PC-3 (cell line): Measurements from ENCODE around the gene PTBP2. TPM values are rescaled to one million over a fixed set of nuclear protein-coding genes. Genes with fewer than 3 reads are reported as not detected.

Experiments
- ATAC-seq: fragments of 200-7000 bp; cut with Tn5 transposase; 2 replicates; pipeline ENCODE4 v1.9.1; 2020; ENCODE audit warnings: mild to moderate bottlenecking, moderate library complexity
- BruUV-seq: library from RNA; stranded (reverse); fragments of 400-500 nt; replicated peaks from 2 replicates; lab custom pipeline; 2021; lab: Mats Ljungman, UMichigan
- CTCF ChIA-PET: fragments of 300-600 bp; sonication (Branson Sonifier 250); formaldehyde crosslinking; loops from one replicate; lab custom pipeline; 2022; ENCODE audit warnings: antibody characterized with exemption; lab: Charles Lee
- POLR2A ChIA-PET: fragments of 300-600 bp; sonication (Branson Sonifier 250); formaldehyde crosslinking; loops from one replicate; lab custom pipeline; 2022; ENCODE audit warnings: antibody characterized with exemption; ENCODE audit not compliant: unreplicated experiment; lab: Charles Lee
- DNase-seq: peaks from one replicate; pipeline ENCODE4 v3.0.0-alpha.2; 2015
- H2AFZ ChIP-seq: fragments of 300-600 bp; sonication (generic); 2 replicates; pipeline ENCODE4 v1.6.0; 2016; ENCODE audit warnings: antibody characterized with exemption, low read length
- H3F3A ChIP-seq: fragments of 300-600 bp; sonication (generic); one replicate; pipeline ENCODE4 v1.6.0; 2017; ENCODE audit warnings: antibody characterized with exemption, low read length, control low read depth, mild to moderate bottlenecking; ENCODE audit not compliant: unreplicated experiment
- H3K27ac ChIP-seq: fragments of 300-600 bp; sonication (generic); 2 replicates; pipeline ENCODE4 v1.5.1; 2016; ENCODE audit warnings: mild to moderate bottlenecking, low read length
- H3K27me3 ChIP-seq: fragments of 300-600 bp; sonication (generic); 2 replicates; pipeline ENCODE4 v1.6.1; 2016; ENCODE audit warnings: low read length, mixed read lengths
- H3K36me3 ChIP-seq: fragments of 300-600 bp; sonication (generic); 2 replicates; pipeline ENCODE4 v1.6.1; 2016; ENCODE audit warnings: low read depth, mixed run types, low read length, mixed read lengths
- H3K4me1 ChIP-seq: fragments of 300-600 bp; sonication (generic); 2 replicates; pipeline ENCODE4 v1.5.1; 2016; ENCODE audit warnings: low read length; ENCODE audit not compliant: insufficient read depth
- H3K4me2 ChIP-seq: fragments of 300-600 bp; sonication (generic); 2 replicates; pipeline ENCODE4 v1.6.0; 2016; ENCODE audit warnings: low read length
- H3K4me3 ChIP-seq: fragments of 300-600 bp; sonication (generic); 2 replicates; pipeline ENCODE4 v1.5.1; 2016; ENCODE audit warnings: mild to moderate bottlenecking, low read length, mixed read lengths
- H3K79me2 ChIP-seq: fragments of 300-600 bp; sonication (generic); 2 replicates; pipeline ENCODE4 v1.6.1; 2017; ENCODE audit warnings: low read length, mixed read lengths
- H3K9ac ChIP-seq: fragments of 300-600 bp; sonication (generic); 2 replicates; pipeline ENCODE4 v1.6.0; 2016; ENCODE audit warnings: mild to moderate bottlenecking, low read length
- H3K9me2 ChIP-seq: fragments of 300-600 bp; sonication (generic); replicated peaks from 2 replicates; pipeline ENCODE4 v1.6.1; 2016; ENCODE audit warnings: mixed run types, low read length, mixed read lengths
- H3K9me3 ChIP-seq: fragments of 300-600 bp; sonication (generic); 2 replicates; pipeline ENCODE4 v1.6.1; 2016; ENCODE audit warnings: low read length, mixed read lengths
- H4K20me1 ChIP-seq: fragments of 300-600 bp; sonication (generic); 2 replicates; pipeline ENCODE4 v1.6.1; 2016; ENCODE audit warnings: low read length, mixed read lengths
- EZH2 ChIP-seq: fragments of 300-600 bp; sonication (generic); IDR thresholded peaks from one replicate; pipeline ENCODE4 v1.6.1; 2017; ENCODE audit warnings: antibody characterized with exemption, mild to moderate bottlenecking, low read length; ENCODE audit not compliant: unreplicated experiment
- EZH2phosphoT487 ChIP-seq: fragments of 300-600 bp; sonication (generic); IDR thresholded peaks from 2 replicates; pipeline ENCODE4 v1.6.1; 2018; ENCODE audit warnings: mild to moderate bottlenecking, antibody characterized with exemption, low read length, borderline replicate concordance
- intact Hi-C: fragments of 100-400 bp; cut with micrococcal nuclease; formaldehyde crosslinking; loops from 2 replicates; pipeline ENCODE4 v1.9.0; 2023
- total RNA-seq: library from RNA; depleted of rRNA; stranded (reverse); fragments of >200 nt; gene quantifications from 2 replicates; pipeline ENCODE4 v1.2.3, GENCODE V29; 2014
- TF ChIP-seq, protein P1 (sequence below): fragments of 300-600 bp; sonication (generic); conservative IDR thresholded peaks from 2 replicates; pipeline ENCODE4 v1.5.1; 2017; ENCODE audit warnings: antibody characterized with exemption, low read depth, mild to moderate bottlenecking, low read length

PTBP2 gene
- total RNA-seq, 1 experiment from 2014 or later, result 18.6 TPM

DNA sequence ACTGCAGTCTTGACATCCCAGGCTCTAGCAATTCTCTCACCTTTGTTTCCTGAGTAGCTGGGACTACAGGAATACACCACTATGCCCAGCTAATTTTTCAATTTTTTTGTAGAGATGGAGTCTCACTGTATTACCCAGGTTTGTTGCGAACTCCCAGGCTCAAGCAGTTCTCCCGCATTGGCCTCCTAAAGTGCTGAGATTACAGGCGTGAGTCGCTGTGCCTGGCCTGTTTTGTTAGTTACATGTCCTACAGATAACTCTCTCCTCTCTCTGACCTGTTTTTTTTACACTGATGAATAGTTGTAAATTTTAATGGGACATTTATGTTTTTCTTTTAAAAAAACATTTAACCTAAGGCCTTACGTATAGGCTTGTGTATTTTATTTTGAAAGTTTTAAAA is 19.8 kb downstream of the PTBP2 start:
- Histone ChIP-seq H3K27me3 (no peaks in the 10 kb centered on the region), H3F3A (no peaks in the 10 kb centered on the region), H4K20me1 (peaks cover 18% of the 10 kb centered on the region), H3K27ac (no peak overlapping the region), H3K36me3 (peaks cover 4% of the 10 kb centered on the region; the same call in 1 of the 2 replicates), H3K4me1 (no peaks in the 10 kb centered on the region), H3K79me2 (peaks cover 90% of the 10 kb centered on the region), H3K4me2 (no peak overlapping the region), H3K9me3 (no peaks in the 10 kb centered on the region), H3K9ac (no peak overlapping the region), H2AFZ (no peak overlapping the region), H3K4me3 (no peak overlapping the region), H3K9me2 (no peaks in the 10 kb centered on the region)
- intact Hi-C loops, result loop anchor here (10.0 kb wide), 1 partner anchor 507 kb away; no protein-coding TSS in a partner anchor
- no peak for TF ChIP-seq EZH2
- TF ChIP-seq EZH2phosphoT487, result no peak
- TF ChIP-seq, protein P1, sequence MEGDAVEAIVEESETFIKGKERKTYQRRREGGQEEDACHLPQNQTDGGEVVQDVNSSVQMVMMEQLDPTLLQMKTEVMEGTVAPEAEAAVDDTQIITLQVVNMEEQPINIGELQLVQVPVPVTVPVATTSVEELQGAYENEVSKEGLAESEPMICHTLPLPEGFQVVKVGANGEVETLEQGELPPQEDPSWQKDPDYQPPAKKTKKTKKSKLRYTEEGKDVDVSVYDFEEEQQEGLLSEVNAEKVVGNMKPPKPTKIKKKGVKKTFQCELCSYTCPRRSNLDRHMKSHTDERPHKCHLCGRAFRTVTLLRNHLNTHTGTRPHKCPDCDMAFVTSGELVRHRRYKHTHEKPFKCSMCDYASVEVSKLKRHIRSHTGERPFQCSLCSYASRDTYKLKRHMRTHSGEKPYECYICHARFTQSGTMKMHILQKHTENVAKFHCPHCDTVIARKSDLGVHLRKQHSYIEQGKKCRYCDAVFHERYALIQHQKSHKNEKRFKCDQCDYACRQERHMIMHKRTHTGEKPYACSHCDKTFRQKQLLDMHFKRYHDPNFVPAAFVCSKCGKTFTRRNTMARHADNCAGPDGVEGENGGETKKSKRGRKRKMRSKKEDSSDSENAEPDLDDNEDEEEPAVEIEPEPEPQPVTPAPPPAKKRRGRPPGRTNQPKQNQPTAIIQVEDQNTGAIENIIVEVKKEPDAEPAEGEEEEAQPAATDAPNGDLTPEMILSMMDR, result no peak
- BruUV-seq, result no TSS peak
- ATAC-seq, result no peak
- POLR2A ChIA-PET, result no interaction called here
- no peak for DNase-seq
- CTCF ChIA-PET, result no interaction called here

DNA sequence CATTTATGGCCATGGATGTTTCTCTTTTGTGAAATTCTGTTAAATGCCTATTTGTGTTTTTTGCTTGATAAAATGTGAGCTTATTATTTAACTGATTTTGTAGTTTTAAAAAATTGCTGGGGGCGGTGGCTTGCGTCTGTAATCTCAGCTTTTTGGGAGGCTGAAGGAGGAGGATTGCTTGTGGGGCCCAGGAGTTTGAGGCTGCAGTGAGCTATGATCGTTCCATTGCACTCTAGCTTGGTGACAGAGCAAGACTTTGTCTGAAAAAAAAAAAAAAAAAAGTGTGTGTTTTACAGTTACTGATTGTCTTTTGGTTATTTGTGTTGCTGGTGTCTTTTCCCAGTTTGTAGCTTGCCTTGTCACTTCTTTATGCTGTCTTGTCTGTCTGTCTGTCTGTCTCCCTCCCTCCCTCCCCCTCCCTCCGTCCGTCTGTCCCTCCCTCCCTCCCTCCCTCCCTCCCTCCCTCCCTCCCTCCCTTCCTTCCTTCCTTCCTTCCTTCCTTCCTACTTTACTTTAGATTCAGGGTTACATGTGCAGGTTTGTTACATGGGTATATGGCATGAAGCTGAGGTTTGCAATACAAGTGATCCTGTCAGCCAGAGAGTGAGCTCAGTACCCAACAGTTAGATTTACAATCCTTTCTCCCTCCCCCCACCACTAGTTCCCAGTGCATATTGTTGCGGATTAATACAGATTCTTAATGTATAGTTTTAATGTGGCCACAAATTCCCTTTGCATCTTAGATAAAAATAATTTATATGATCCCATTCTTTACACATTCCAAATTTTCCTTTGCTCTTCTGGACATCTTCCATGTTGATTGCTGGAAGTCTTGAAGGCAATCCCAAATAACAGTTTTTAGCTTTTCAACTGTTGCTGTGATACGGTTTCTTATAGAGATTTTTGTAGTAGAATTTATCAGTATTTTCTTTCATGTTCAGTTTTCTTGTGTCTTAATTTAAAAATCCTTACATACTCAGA is 25.1 kb downstream of the PTBP2 start:
- ATAC-seq, result no peak
- H3K9ac ChIP-seq, result no peak overlapping the region
- DNase-seq, result no peak
- H3K36me3 ChIP-seq, result peaks cover 11% of the 10 kb centered on the region
- H3K9me2 ChIP-seq, result no peaks in the 10 kb centered on the region
- H3K4me1 ChIP-seq, result no peaks in the 10 kb centered on the region
- H2AFZ ChIP-seq, result no peak overlapping the region
- POLR2A ChIA-PET, result interaction anchor here (0.6 kb wide), 1 partner anchor 33 kb away, joined by 15 read pairs; no protein-coding TSS in a partner anchor
- CTCF ChIA-PET, result no interaction called here
- BruUV-seq, result no TSS peak
- no peaks in the 10 kb centered on the region for H3F3A ChIP-seq
- no peaks in the 10 kb centered on the region for H3K27me3 ChIP-seq
- peaks cover 33% of the 10 kb centered on the region for H4K20me1 ChIP-seq
- H3K27ac ChIP-seq, result no peak overlapping the region
- H3K4me2 ChIP-seq, result no peak overlapping the region
- no peaks in the 10 kb centered on the region for H3K9me3 ChIP-seq
- peaks cover 89% of the 10 kb centered on the region for H3K79me2 ChIP-seq
- TF ChIP-seq EZH2, result no peak
- TF ChIP-seq, protein P1, result no peak
- intact Hi-C loops, result loop anchor here (10.0 kb wide), 1 partner anchor 512 kb away; no protein-coding TSS in a partner anchor
- H3K4me3 ChIP-seq, result no peak overlapping the region
